Measurements from ENCODE around the gene TMEM129.

DNA sequence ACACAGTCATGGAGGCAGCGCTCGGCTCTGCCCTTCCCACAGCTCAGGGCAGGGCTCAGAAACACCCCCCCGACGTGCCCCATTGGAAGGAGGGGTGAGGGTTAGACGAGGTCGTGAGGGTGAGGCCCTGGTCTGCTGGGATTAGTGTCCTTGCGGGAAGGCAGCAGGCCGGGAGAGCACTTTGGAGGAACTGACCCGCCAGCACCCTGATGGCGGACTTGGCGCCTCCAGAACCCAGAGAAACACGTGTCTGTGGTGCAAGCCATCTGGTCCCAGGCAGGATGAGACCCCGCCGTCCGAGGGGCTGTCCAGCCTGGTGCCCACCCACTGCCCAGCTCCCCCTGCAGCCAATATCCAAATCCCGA lies 26.5 kb upstream of the TMEM129 start:
- TF ChIP-seq, protein P1, sequence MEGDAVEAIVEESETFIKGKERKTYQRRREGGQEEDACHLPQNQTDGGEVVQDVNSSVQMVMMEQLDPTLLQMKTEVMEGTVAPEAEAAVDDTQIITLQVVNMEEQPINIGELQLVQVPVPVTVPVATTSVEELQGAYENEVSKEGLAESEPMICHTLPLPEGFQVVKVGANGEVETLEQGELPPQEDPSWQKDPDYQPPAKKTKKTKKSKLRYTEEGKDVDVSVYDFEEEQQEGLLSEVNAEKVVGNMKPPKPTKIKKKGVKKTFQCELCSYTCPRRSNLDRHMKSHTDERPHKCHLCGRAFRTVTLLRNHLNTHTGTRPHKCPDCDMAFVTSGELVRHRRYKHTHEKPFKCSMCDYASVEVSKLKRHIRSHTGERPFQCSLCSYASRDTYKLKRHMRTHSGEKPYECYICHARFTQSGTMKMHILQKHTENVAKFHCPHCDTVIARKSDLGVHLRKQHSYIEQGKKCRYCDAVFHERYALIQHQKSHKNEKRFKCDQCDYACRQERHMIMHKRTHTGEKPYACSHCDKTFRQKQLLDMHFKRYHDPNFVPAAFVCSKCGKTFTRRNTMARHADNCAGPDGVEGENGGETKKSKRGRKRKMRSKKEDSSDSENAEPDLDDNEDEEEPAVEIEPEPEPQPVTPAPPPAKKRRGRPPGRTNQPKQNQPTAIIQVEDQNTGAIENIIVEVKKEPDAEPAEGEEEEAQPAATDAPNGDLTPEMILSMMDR (IDR thresholded peaks at IDR 0.05) = no peak
- no peak for TF ChIP-seq EP300 (IDR thresholded peaks at IDR 0.05)
